8988T (cell line): Measurements from ENCODE around the gene KRTAP9-1.
"Not testable (repeated sequence)": the region's sequence is repeated elsewhere in the genome, so short reads cannot be mapped to it uniquely, and the experiment has no call there.

Source experiments
- DNase-seq: peaks from one replicate; pipeline ENCODE4 v3.0.0; 2011

Gene KRTAP9-1

GRCh38 chr17:41184480-41184961 lies 5.2 kb upstream of the KRTAP9-1 start, which contains the start of gene KRTAP4-1:
KRTAP4-1 (minus strand) TSS chr17:41184911; CDS start chr17:41184854, 57 bp downstream.
- no peak for DNase-seq

GRCh38 chr17:41185001-41185400 lies 4.7 kb upstream of the KRTAP9-1 start:
- no peak for DNase-seq

GRCh38 chr17:41186872-41187271 lies 2.8 kb upstream of the KRTAP9-1 start:
- DNase-seq = no peak

- DNase-seq = no peak
Measured at GRCh38 chr17:41190328-41190727, 641 bp downstream of the KRTAP9-1 start.

- DNase-seq = no peak
Measured at GRCh38 chr17:41196068-41196467, 6.4 kb downstream of the KRTAP9-1 start.

- DNase-seq = no peak
Measured at GRCh38 chr17:41199421-41200078, 9.9 kb downstream of the KRTAP9-1 start.

GRCh38 chr17:41211845-41212466 lies 22.3 kb downstream of the KRTAP9-1 start:
- DNase-seq = no peak

GRCh38 chr17:41212524-41213169 lies 23.0 kb downstream of the KRTAP9-1 start:
- DNase-seq = no peak

- DNase-seq = no peak
Measured at GRCh38 chr17:41215681-41216080, 26.0 kb downstream of the KRTAP9-1 start.

GRCh38 chr17:41223821-41224220 lies 34.1 kb downstream of the KRTAP9-1 start:
- no peak for DNase-seq

GRCh38 chr17:41226051-41226450 lies 36.4 kb downstream of the KRTAP9-1 start:
- DNase-seq = no peak

GRCh38 chr17:41226598-41227095 lies 37.0 kb downstream of the KRTAP9-1 start, which contains the start of gene KRTAP9-2:
KRTAP9-2 (plus strand) TSS chr17:41226648; CDS start chr17:41226655, 7 bp downstream.
- DNase-seq = not testable (repeated sequence)

GRCh38 chr17:41230094-41230493 lies 40.4 kb downstream of the KRTAP9-1 start:
- DNase-seq = no peak

GRCh38 chr17:41231731-41232130 lies 42.0 kb downstream of the KRTAP9-1 start:
- no peak for DNase-seq

GRCh38 chr17:41232399-41233105 lies 42.9 kb downstream of the KRTAP9-1 start, which contains the start of gene KRTAP9-3:
KRTAP9-3 (plus strand) TSS chr17:41232449; CDS start chr17:41232502, 53 bp downstream.
- not testable (repeated sequence) for DNase-seq

GRCh38 chr17:41237116-41237515 lies 47.4 kb downstream of the KRTAP9-1 start:
- not testable (repeated sequence) for DNase-seq

- DNase-seq = not testable (repeated sequence)
Measured at GRCh38 chr17:41237949-41238437, 48.3 kb downstream of the KRTAP9-1 start, which contains the start of gene KRTAP9-8. KRTAP9-8 (plus strand) TSS chr17:41237999; CDS start chr17:41238052, 53 bp downstream.
